Stimulated activated naive B cell treated with anti-CD40 and anti-IgM and Interleukin-4, amounts not matched to agents 10 μg/mL and 1 μg/mL and 100 μg/mL, for 72 hours (primary cell): ENCODE data around the gene SDC3.

Experiments used
- ATAC-seq, 2 donors: fragments of 150-1000 bp; cut with Tn5 transposase; replicated peaks; 2 replicates each; pipeline ENCODE4 v1.10.0; 2021; ENCODE audit warnings: moderate library complexity in 1 of 2
- DNase-seq: peaks from one replicate; pipeline ENCODE4 v3.0.0; 2021
- H3K27ac Mint-ChIP-seq: one replicate; pipeline ENCODE4 v1.8.0; 2022; ENCODE audit warnings: mild to moderate bottlenecking, mixed read lengths
- H3K27me3 Mint-ChIP-seq, 2 donors: one replicate each; pipeline ENCODE4 v1.8.0; 2022; ENCODE audit warnings: mixed read lengths in 2 of 2
- H3K36me3 Mint-ChIP-seq, 2 donors: one replicate each; pipeline ENCODE4 v1.8.0; 2022; ENCODE audit warnings: mixed read lengths in 2 of 2, mild to moderate bottlenecking in 1 of 2
- H3K4me1 Mint-ChIP-seq, 2 donors: one replicate each; pipeline ENCODE4 v1.8.0; 2022; ENCODE audit warnings: mixed read lengths in 2 of 2, mild to moderate bottlenecking in 1 of 2
- H3K4me3 Mint-ChIP-seq, 2 donors: one replicate each; pipeline ENCODE4 v1.8.0; 2022; ENCODE audit warnings: mild to moderate bottlenecking in 2 of 2, mixed read lengths in 2 of 2, moderate library complexity in 1 of 2
- H3K9me3 Mint-ChIP-seq, 2 donors: one replicate each; pipeline ENCODE4 v1.8.0; 2022; ENCODE audit warnings: mixed read lengths in 2 of 2, mild to moderate bottlenecking in 1 of 2

The SDC3 gene

DNA sequence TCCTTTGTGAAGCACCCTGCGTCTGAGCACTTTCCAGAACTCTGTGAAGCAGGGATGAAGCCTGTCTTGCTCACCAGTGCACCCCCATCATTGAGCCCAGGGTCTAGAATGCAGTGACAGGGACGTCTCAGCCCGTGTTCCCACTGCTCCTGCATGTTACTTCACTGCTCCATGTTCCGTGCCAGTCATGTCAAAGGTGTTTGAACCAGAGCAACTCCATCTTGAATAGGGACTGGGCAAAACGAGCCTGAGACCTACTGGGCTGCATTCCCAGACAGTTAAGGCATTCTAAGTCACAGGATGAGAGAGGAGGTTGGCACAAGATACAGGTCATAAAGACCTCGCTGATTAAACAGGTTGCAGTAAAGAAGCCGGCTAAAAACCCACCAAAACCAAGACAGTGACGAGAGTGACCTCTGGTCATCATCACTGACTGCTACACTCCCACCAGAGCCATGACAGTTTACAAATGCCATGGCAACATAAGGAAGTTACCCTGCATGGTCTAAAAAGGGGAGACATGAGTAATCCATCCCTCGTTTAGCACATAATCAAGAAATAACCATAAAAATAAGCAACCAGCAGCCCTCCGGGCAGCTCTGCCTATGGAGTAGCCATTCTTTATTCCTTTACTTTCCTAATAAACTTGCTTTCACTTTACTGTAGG is 63.2 kb downstream of the SDC3 start:
- Mint-ChIP-seq H3K36me3 (no peaks in the 10 kb centered on the region), H3K9me3 (no peaks in the 10 kb centered on the region), H3K4me1 (peaks cover 0 to 3% of the 10 kb centered on the region in 2 donors), H3K27me3 (peaks cover 90 to 94% of the 10 kb centered on the region in 2 donors), H3K4me3 (no peak overlapping the region), H3K27ac (peak overlapping the region; percentile 43)
- DNase-seq (no peak), ATAC-seq (no peak)

DNA sequence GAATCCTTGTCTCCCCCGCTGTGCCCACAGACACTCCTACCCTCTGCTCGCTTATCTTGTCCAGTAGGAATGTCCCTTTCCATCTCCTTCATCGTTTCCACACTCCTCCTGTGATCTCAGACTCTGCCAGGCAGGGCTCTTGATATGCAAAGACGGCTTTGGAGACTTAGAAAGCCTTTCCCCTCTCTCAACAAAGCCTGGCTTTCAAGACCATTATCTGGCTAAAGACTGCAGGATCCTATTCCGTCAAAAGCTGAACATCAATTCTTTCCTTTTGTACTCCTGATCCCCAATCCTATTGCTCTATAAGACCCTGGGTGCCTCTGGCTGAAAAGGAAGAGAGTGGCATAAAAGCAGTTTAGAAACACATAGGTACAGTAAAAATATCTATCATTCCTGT is 63.9 kb downstream of the SDC3 start:
- ATAC-seq (no peak), DNase-seq (no peak)
- H3K4me1 Mint-ChIP-seq, result no peaks in the 10 kb centered on the region

DNA sequence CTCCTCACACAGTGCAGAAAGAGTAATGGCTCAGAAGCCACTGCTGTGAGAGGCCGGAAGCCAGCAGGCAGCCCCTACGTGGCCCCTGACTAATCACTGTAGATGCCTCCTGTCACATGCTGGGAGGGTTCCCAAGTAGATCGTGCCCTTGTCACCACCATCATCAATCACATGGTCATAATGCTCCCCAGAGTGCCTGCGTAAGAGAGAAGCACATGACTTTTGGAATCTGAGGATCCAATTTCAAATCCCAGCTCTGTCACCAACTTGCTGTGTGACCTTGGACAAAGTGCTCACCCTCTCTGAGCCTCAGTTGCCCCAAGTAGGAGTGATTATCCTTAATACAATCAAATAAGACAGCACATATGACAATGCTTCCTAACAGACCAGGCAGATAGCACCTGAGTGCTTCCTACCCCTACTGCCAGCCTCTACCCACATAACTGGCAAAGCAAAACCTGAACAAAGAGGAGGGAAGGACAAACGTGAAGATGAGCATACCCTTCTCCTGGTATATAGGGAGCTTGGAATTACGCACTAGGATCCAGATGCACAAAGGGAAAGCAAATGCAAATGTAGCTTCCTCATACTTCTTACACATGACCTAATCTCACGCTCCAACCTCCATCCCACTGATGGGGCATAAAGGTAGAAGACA is 65.7 kb downstream of the SDC3 start:
- peaks cover 86 to 92% of the 10 kb centered on the region in 2 donors for H3K27me3 Mint-ChIP-seq
- no peak for ATAC-seq
- H3K9me3 Mint-ChIP-seq, result peaks cover 3 to 6% of the 10 kb centered on the region in 2 donors
- H3K4me1 Mint-ChIP-seq, result no peaks in the 10 kb centered on the region
- peaks cover 0 to 5% of the 10 kb centered on the region in 2 donors for H3K36me3 Mint-ChIP-seq
- H3K27ac Mint-ChIP-seq, result no peak overlapping the region
- H3K4me3 Mint-ChIP-seq, result no peak overlapping the region
- DNase-seq, result no peak

More for the DNA sequence above, 63.9 kb downstream of the SDC3 start:
- Mint-ChIP-seq H3K27me3 (peaks cover 90 to 96% of the 10 kb centered on the region in 2 donors), H3K27ac (no peak overlapping the region), H3K36me3 (peaks cover 0 to under 1% of the 10 kb centered on the region in 2 donors), H3K9me3 (peaks cover under 1 to 2% of the 10 kb centered on the region in 2 donors), H3K4me3 (no peak overlapping the region)

DNA sequence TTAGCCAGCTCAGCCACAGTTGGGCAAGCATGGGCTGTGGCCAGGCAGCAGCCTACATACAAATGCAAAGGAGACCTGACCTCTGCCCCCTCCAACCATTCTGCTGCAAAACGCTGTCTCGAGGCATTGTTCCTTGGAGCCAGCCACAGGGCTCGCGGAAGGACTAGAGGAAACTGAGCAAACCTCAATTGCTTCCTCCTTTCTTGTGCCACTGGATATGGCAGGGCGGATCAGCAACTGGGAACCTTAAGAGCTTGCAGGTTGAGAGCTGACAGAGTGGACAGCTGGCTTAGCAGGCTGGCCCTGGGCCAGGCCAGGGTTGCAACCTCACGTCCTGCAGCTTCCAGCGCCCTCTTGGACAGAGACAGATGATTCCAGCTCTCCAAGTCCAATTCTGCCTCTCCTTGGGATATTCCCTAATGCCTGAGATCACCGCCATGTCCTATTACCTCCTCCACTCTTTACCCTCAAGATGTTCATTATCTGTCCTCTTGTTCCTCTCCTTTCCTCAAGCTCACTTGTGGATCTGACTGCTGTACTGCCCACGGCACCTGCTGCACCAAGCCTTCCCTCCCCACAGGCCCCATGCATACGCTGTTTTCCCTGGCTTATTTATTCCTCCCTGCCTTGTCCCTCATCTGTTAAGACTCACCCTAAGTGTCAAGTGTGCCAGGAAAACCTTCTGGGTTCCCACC is 67.5 kb downstream of the SDC3 start:
- ATAC-seq (no peak), DNase-seq (no peak)
- Mint-ChIP-seq H3K27me3 (peaks cover 80 to 86% of the 10 kb centered on the region in 2 donors), H3K4me1 (no peaks in the 10 kb centered on the region), H3K36me3 (peaks cover 0 to 5% of the 10 kb centered on the region in 2 donors), H3K4me3 (no peak overlapping the region), H3K27ac (no peak overlapping the region), H3K9me3 (peaks cover 3 to 6% of the 10 kb centered on the region in 2 donors)

DNA sequence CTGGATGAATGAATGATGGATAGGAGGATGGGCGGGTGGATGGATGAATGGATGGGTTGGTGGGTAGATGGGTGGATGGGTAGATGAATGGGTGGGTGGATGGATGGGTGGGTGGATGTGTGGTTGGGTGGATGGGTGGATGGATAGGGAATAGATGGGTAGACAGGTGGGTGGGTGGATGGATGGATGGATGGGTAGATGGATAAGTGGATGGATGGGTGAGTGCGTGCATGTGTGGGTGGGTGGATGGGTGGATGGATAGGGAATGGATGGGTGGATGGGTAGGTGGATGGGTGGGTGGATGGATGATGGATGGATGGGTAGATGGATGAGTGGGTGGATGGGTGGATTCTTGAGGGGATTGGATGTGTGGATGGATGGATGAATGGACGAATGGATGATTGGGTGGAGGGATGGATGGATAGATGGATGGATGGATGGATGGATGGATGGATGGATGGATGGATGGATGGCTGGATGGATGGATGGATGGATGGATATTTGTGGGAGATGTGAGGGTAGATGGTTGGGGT is 68.7 kb downstream of the SDC3 start:
- no peak for DNase-seq
- no peak for ATAC-seq
- no peaks in the 10 kb centered on the region for H3K4me1 Mint-ChIP-seq
- peaks cover 70 to 77% of the 10 kb centered on the region in 2 donors for H3K27me3 Mint-ChIP-seq
- no peak overlapping the region for H3K4me3 Mint-ChIP-seq
- peaks cover 0 to 5% of the 10 kb centered on the region in 2 donors for H3K36me3 Mint-ChIP-seq
- peaks cover 3 to 6% of the 10 kb centered on the region in 2 donors for H3K9me3 Mint-ChIP-seq
- H3K27ac Mint-ChIP-seq, result peak overlapping the region; percentile 65

DNA sequence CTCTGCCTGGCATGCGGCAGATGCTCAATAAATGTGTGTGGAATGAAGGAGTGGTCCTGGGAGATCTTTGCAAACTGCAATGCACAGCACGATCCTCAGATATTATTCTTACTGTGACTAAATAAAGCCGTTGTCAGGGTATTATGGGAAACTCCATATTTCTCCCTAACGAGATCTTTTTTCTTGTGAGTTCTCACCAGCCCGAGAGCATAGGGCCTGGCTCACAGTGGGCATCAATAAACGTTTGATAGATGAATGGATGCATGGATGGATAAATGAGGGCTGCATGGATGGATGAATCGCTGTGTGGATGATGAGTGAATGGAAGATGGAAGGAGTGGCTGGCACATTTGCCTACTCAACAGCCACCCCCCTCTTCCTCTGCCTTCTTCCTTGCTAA is 69.6 kb downstream of the SDC3 start:
- Mint-ChIP-seq H3K4me1 (no peaks in the 10 kb centered on the region), H3K27ac (no peak overlapping the region), H3K27me3 (peaks cover 62 to 68% of the 10 kb centered on the region in 2 donors), H3K9me3 (peaks cover 3 to 6% of the 10 kb centered on the region in 2 donors), H3K4me3 (no peak overlapping the region), H3K36me3 (peaks cover 0 to 5% of the 10 kb centered on the region in 2 donors)
- ATAC-seq, result no peak
- DNase-seq, result no peak

DNA sequence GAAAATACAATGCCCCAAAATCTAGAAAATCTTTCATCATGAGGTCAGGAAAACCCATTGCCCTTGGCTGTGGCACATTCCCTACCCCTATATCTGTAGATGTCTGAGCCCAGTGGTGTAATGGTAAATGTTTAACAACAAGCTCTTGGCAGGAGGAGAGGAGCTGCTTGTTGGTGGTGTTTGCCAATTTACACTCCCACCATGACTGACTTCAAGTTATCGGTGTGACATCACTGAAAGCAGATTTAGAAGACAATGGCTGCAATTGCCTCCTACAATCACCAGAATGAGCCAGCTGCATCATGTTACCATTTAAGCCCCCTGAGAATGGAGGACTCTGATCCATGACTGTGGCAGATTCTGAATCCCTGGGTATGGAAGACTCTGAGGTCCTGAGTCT is 70.9 kb downstream of the SDC3 start:
- peaks cover 0 to 5% of the 10 kb centered on the region in 2 donors for H3K36me3 Mint-ChIP-seq

DNA sequence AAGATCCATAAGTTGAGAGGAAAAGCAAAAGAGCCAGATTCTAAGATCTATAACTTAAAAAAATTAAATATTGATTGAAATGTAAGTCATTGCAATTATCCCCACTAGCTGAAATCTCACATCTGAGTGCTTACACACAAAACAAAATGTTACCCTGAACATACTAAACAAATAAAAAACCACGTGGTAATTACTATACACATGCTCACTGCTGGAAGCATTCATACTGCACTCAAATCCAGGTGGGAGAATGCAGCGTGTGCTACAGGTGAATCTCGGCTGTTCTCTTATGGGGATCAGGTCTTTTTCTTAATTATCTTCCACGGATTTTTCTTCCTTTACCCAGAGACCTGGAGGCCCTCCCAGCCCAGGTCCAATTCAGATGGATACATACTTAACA is 74.3 kb downstream of the SDC3 start:
- no peak for ATAC-seq
- Mint-ChIP-seq H3K27me3 (peaks cover 40 to 43% of the 10 kb centered on the region in 2 donors), H3K27ac (no peak overlapping the region), H3K36me3 (no peaks in the 10 kb centered on the region), H3K9me3 (no peaks in the 10 kb centered on the region), H3K4me3 (no peak overlapping the region), H3K4me1 (no peaks in the 10 kb centered on the region)
- DNase-seq, result no peak

More for the DNA sequence above, 70.9 kb downstream of the SDC3 start:
- H3K9me3 Mint-ChIP-seq, result peaks cover 3 to 6% of the 10 kb centered on the region in 2 donors
- no peak overlapping the region for H3K27ac Mint-ChIP-seq
- H3K27me3 Mint-ChIP-seq, result peaks cover 55 to 56% of the 10 kb centered on the region in 2 donors
- H3K4me1 Mint-ChIP-seq, result no peaks in the 10 kb centered on the region
- DNase-seq, result no peak
- no peak overlapping the region for H3K4me3 Mint-ChIP-seq
- ATAC-seq, result no peak

DNA sequence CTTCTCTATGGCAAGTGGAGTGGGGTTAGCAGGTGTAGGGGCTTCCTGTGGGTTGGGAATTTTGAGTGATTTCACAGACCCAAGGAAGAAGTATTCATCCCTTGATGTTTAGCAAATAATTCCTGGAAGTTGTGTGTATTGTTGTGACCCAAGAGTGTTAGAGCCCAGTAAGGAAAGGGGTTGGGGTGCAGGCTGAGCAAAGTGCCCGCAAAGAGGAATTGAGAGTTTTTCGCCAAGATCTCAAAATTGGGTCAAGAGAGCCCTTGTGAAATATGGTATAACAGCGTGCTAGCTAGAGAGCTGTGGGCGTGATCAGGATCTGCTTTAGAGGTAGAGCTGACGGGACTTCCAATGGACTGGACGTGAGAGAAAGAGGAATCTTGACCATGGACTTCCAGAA is 78.0 kb downstream of the SDC3 start:
- Mint-ChIP-seq H3K27me3 (peaks cover 43 to 46% of the 10 kb centered on the region in 2 donors), H3K36me3 (no peaks in the 10 kb centered on the region), H3K4me3 (no peak overlapping the region), H3K9me3 (no peaks in the 10 kb centered on the region), H3K27ac (no peak overlapping the region), H3K4me1 (no peaks in the 10 kb centered on the region)
- ATAC-seq (no peak), DNase-seq (no peak)

DNA sequence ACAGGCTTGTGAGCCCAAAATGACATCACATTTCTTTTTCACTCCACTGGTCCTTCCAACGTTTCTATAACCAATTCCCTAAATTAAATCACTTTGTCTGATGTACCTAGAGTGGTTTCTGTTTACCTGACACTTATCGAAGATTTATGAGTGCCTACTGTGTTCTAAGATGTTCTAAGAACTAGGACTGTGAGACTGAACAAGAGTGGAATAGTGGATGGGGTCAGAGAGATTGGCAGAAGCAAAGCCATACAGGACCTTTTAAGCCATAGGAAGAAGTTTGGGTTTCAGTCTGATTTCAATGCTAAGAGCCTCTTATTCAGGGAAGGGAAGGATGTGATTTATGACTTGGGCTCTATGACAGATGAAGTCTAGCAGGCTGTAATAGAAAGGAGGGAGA is 78.7 kb downstream of the SDC3 start:
- H3K9me3 Mint-ChIP-seq, result no peaks in the 10 kb centered on the region
- H3K4me1 Mint-ChIP-seq, result peaks cover 4 to 6% of the 10 kb centered on the region in 2 donors
- ATAC-seq (no peak), DNase-seq (no peak)
- peaks cover 50 to 52% of the 10 kb centered on the region in 2 donors for H3K27me3 Mint-ChIP-seq
- no peak overlapping the region for H3K27ac Mint-ChIP-seq
- H3K4me3 Mint-ChIP-seq, result no peak overlapping the region
- no peaks in the 10 kb centered on the region for H3K36me3 Mint-ChIP-seq

DNA sequence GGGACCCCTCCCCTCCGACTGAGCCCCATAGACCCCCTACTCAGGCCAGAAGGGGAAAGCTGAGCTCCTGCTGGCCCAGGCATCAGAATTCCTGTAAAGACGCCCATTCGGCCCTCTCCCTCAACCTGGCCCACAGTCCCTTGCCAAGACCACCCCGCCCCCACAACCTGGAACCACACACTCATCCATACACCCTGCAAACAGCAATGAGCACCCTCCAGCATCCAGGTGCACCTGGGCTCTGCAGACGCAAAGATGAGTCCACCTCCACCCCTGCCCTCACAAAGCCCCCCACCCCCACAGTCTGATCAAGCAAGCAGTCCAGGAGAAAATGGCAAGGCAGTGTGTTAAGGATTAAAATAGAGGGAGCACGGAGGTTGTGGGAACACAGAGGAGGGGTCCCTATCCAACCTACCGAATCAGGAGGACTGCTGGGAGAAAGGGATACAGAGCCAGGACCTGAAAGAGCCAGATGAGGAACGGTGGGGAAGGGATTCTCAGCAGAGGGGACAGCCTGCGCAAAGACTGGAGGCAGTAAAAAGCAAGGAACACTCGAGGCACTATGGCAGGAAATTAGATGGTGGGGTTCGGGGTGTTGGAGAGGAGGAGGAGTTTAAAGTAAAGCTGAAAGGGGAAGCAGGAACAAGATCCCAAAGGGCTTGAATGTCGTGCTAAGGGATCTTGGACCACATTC is 83.7 kb downstream of the SDC3 start:
- H3K4me1 Mint-ChIP-seq, result peaks cover 17 to 25% of the 10 kb centered on the region in 2 donors
- peaks cover 63 to 79% of the 10 kb centered on the region in 2 donors for H3K27me3 Mint-ChIP-seq
- no peak overlapping the region for H3K27ac Mint-ChIP-seq
- no peak for DNase-seq
- peak overlapping the region; percentile 18 to 76 for H3K4me3 Mint-ChIP-seq
- ATAC-seq, result no peak
- H3K9me3 Mint-ChIP-seq, result no peaks in the 10 kb centered on the region
- H3K36me3 Mint-ChIP-seq, result no peaks in the 10 kb centered on the region

DNA sequence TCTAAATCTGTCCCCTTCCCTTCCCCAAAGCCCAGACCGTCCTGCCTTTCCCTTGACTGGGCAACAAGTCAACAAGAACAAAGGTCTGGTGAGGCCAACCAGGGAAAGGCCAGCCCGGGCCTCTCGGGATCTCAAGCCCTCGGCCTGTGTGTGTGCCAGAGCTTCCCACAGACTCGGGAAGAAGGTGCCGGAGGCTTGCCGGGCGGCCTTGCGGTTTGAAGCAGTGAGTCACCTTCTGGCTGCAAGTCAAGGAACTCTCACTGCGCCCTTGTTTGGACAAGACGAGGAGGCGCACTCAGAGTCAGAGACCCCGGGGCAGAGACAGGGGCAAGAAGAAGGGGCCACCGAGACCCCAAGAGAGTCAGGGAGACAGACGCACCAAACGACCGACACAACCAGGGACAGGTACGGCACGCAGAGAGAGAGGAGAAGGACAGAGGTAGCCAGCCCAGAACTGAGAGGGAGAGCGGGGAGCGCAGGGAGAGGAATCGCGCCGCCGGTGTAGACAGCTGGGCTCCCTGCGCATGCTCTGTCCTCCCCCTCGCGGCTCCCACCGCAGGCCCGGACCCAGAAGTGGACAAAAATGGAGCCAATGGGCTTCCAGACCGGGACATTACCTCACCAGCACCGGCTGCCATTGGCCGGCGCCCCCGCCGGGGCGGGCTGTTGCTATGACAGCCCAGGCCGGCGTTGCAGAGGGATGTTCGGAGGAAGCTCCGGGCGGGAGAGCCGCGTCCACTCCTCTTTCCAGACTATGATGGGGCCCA is 84.4 kb downstream of the SDC3 start:
- H3K4me1 Mint-ChIP-seq, result peaks cover 17 to 25% of the 10 kb centered on the region in 2 donors
- DNase-seq, result peak; percentile 71
- ATAC-seq, result peak; percentile 96 to 97
- peaks cover 65 to 76% of the 10 kb centered on the region in 2 donors for H3K27me3 Mint-ChIP-seq
- no peaks in the 10 kb centered on the region for H3K9me3 Mint-ChIP-seq
- peak overlapping the region; percentile 60 to 76 for H3K4me3 Mint-ChIP-seq
- peak overlapping the region; percentile 48 for H3K27ac Mint-ChIP-seq
- no peaks in the 10 kb centered on the region for H3K36me3 Mint-ChIP-seq

DNA sequence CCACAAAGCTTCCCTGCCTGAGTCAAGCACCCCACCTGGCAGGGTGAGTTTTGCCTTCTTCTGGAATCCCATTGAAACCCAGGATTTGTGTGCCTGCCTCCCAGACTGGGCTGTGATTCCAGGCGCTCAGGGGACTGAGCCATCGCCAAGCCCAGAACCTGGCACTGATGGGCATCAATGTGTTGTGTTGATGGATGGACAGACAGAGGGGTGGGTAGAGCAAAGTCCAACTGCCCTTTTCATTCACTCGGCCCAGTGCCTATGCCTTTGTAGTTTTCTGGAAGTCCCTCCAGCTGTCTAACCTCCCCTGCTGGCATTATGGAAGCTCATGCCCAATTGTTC is 85.0 kb downstream of the SDC3 start:
- peaks cover 17 to 25% of the 10 kb centered on the region in 2 donors for H3K4me1 Mint-ChIP-seq
- H3K9me3 Mint-ChIP-seq, result no peaks in the 10 kb centered on the region
- no peaks in the 10 kb centered on the region for H3K36me3 Mint-ChIP-seq
- H3K4me3 Mint-ChIP-seq, result no peak overlapping the region
- peaks cover 63 to 70% of the 10 kb centered on the region in 2 donors for H3K27me3 Mint-ChIP-seq
- no peak overlapping the region for H3K27ac Mint-ChIP-seq
- DNase-seq (no peak), ATAC-seq (no peak)
